Measurements from ENCODE around the gene GBA2. TPM values are rescaled to one million over a fixed set of nuclear protein-coding genes. Genes with fewer than 3 reads are reported as not detected.

Gene GBA2
- total and polyA plus RNA-seq, 7 donors: 36.1 to 107 (median 47.4) TPM

- Histone ChIP-seq H3K36me3 (ENCODE audit: insufficient read depth in 1 of 2, low read depth in 1 of 2) (no peaks in the 10 kb centered on the region), H3K27ac (peak overlapping the region; percentile 41), H3K9me3 (no peaks in the 10 kb centered on the region), H3K27me3 (ENCODE audit: insufficient read depth in 3 of 3, low read length in 2 of 3) (no peaks in the 10 kb centered on the region), H3K4me3 (peak overlapping the region; percentile 79), H3K4me1 (peaks cover 35% of the 10 kb centered on the region)
- TF ChIP-seq CTCF (IDR thresholded peaks at IDR 0.05): no peak
- no peak for ATAC-seq
- DNase-seq: no peak
- intact Hi-C loops (cut with DNase I): loop anchor here in 1 of 2 donors (2.0 kb wide), 1 partner anchor 18 kb away; no protein-coding TSS in a partner anchor
- 72 to 86% (median 76%) methylated on average over 14 of the region's 14 CpGs for WGBS, 3 donors
Measured at GRCh38 chr9:35792826-35793225, 43.8 kb upstream of the GBA2 start.

- H3K9me3 ChIP-seq: no peaks in the 10 kb centered on the region
- H3K4me3 ChIP-seq: peak overlapping the region; percentile 79
- intact Hi-C loops (cut with DNase I): loop anchor here in 1 of 2 donors (2.0 kb wide), 1 partner anchor 19 kb away; no protein-coding TSS in a partner anchor
- peak overlapping the region; percentile 88 for H3K27ac ChIP-seq
- DNase-seq: peak; percentile 19 to 66
- WGBS, 3 donors: 65 to 83% (median 67%) methylated on average over 31 to 34 of the region's 34 CpGs
- H3K27me3 ChIP-seq (ENCODE audit: insufficient read depth in 3 of 3, low read length in 2 of 3): no peaks in the 10 kb centered on the region
- peaks cover 35% of the 10 kb centered on the region for H3K4me1 ChIP-seq
- H3K36me3 ChIP-seq (ENCODE audit: insufficient read depth in 1 of 2, low read depth in 1 of 2): no peaks in the 10 kb centered on the region
- peak; percentile 6 to 35 (median 14) for ATAC-seq
- TF ChIP-seq CTCF (IDR thresholded peaks at IDR 0.05): no peak
Measured at GRCh38 chr9:35792024-35792813, 43.2 kb upstream of the GBA2 start.

- WGBS, 3 donors: 4 to 7% (median 5%) methylated on average over 18 to 62 of the region's 64 CpGs
- DNase-seq (peak; percentile 61 to 77), ATAC-seq (peak; percentile 61 to 76 (median 70))
- Histone ChIP-seq H3K4me1 (peaks cover 35% of the 10 kb centered on the region), H3K27ac (peak within 1 kb of the TSS; percentile 88), H3K36me3 (ENCODE audit: insufficient read depth in 1 of 2, low read depth in 1 of 2) (no peaks in the 10 kb centered on the region), H3K27me3 (ENCODE audit: insufficient read depth in 3 of 3, low read length in 2 of 3) (no peaks in the 10 kb centered on the region), H3K9me3 (no peaks in the 10 kb centered on the region), H3K4me3 (peak within 1 kb of the TSS; percentile 79)
- TF ChIP-seq CTCF (IDR thresholded peaks at IDR 0.05): no peak
- intact Hi-C loops (cut with DNase I): loop anchor here in 1 of 2 donors (1.0 to 2.0 kb wide), 2 partner anchors 35 to 89 kb away; no protein-coding TSS in a partner anchor
Measured at GRCh38 chr9:35791297-35791921, 42.4 kb upstream of the GBA2 start, which contains the start of gene NPR2. NPR2 (plus strand) TSS chr9:35791591; CDS start chr9:35792409, 818 bp downstream.

GRCh38 chr9:35790385-35791296, 41.6 kb upstream of the GBA2 start:
- H3K4me1 ChIP-seq: peaks cover 35% of the 10 kb centered on the region
- peak; percentile 86 for TF ChIP-seq CTCF (IDR thresholded peaks at IDR 0.05)

More at GRCh38 chr9:35790385-35791296, 41.6 kb upstream of the GBA2 start:
- 29 to 31% (median 30%) methylated on average over 34 to 37 of the region's 37 CpGs for WGBS, 3 donors
- no peaks in the 10 kb centered on the region for H3K9me3 ChIP-seq
- no peaks in the 10 kb centered on the region for H3K27me3 ChIP-seq (ENCODE audit: insufficient read depth in 3 of 3, low read length in 2 of 3)
- DNase-seq: peak; percentile 63 to 79
- H3K27ac ChIP-seq: peak overlapping the region; percentile 88
- intact Hi-C loops (cut with DNase I): loop anchor here (1.0 to 2.0 kb wide), 3 partner anchors 36 to 92 kb away; no protein-coding TSS in a partner anchor
- ATAC-seq: peak; percentile 78 to 89 (median 87)
- peak overlapping the region; percentile 79 for H3K4me3 ChIP-seq
- no peaks in the 10 kb centered on the region for H3K36me3 ChIP-seq (ENCODE audit: insufficient read depth in 1 of 2, low read depth in 1 of 2)
